A673 (cell line): Measurements from ENCODE around the gene ITPKB. TPM values are rescaled to one million over a fixed set of nuclear protein-coding genes. Genes with fewer than 3 reads are reported as not detected.

Experiments
- BruUV-seq: library from RNA; stranded (reverse); fragments of 400-500 nt; replicated peaks from 2 replicates; lab custom pipeline; 2021; lab: Mats Ljungman, UMichigan
- CTCF ChIA-PET: fragments of 300-600 bp; sonication (Branson Sonifier 250); formaldehyde crosslinking; loops from one replicate; lab custom pipeline; 2022; ENCODE audit warnings: antibody characterized with exemption; lab: Charles Lee
- POLR2A ChIA-PET: fragments of 300-600 bp; sonication (Branson Sonifier 250); formaldehyde crosslinking; loops from one replicate; lab custom pipeline; 2022; ENCODE audit warnings: antibody characterized with exemption; ENCODE audit not compliant: low non-redundant PET; lab: Charles Lee
- DNase-seq: peaks from one replicate; pipeline ENCODE4 v3.0.0-alpha.2; 2015; ENCODE audit warnings: low spot score
- H3K27ac ChIP-seq: fragments of 200-600 bp; sonication (generic); 2 replicates; pipeline ENCODE4 v1.5.1; 2016; ENCODE audit warnings: mixed run types, low read depth, mild to moderate bottlenecking, mixed read lengths, antibody characterized with exemption, low read length; ENCODE audit not compliant: poor library complexity, severe bottlenecking
- H3K27me3 ChIP-seq: fragments of 200-600 bp; sonication (generic); replicated peaks from 2 replicates; pipeline ENCODE4 v1.6.1; 2017; ENCODE audit warnings: mixed run types, low read depth, mild to moderate bottlenecking, mixed read lengths, antibody characterized with exemption, low read length; ENCODE audit not compliant: insufficient read depth, poor library complexity
- H3K36me3 ChIP-seq: fragments of 200-600 bp; sonication (generic); 2 replicates; pipeline ENCODE4 v1.6.1; 2016; ENCODE audit warnings: mixed run types, mild to moderate bottlenecking, mixed read lengths, antibody characterized with exemption, low read length; ENCODE audit not compliant: insufficient read depth, poor library complexity, severe bottlenecking
- H3K4me1 ChIP-seq: fragments of 200-600 bp; sonication (generic); 2 replicates; pipeline ENCODE4 v1.6.1; 2017; ENCODE audit warnings: mixed run types, mild to moderate bottlenecking, mixed read lengths, antibody characterized with exemption, low read length; ENCODE audit not compliant: insufficient read depth, poor library complexity, severe bottlenecking
- H3K4me3 ChIP-seq: fragments of 200-600 bp; sonication (generic); 2 replicates; pipeline ENCODE4 v1.5.1; 2016; ENCODE audit warnings: low read depth, mixed run types, mild to moderate bottlenecking, mixed read lengths, low read length; ENCODE audit not compliant: poor library complexity, severe bottlenecking
- H3K9me3 ChIP-seq: fragments of 200-600 bp; sonication (generic); 2 replicates; pipeline ENCODE4 v1.6.1; 2016; ENCODE audit warnings: mixed run types, low read depth, mild to moderate bottlenecking, mixed read lengths, antibody characterized with exemption, low read length; ENCODE audit not compliant: poor library complexity, severe bottlenecking
- CTCF ChIP-seq: fragments of 300-800, 200-600 bp; sonication (generic); conservative IDR thresholded peaks from 2 replicates; pipeline ENCODE4 v1.5.1; 2017; ENCODE audit warnings: low read depth, mild to moderate bottlenecking, antibody characterized with exemption, low read length, moderate library complexity, mixed read lengths
- EZH2 ChIP-seq: fragments of 200-600 bp; sonication (generic); IDR thresholded peaks from 2 replicates; pipeline ENCODE4 v1.6.1; 2017; ENCODE audit warnings: borderline replicate concordance, low read depth, mild to moderate bottlenecking, mixed read lengths, antibody characterized with exemption, low read length; ENCODE audit not compliant: poor library complexity, severe bottlenecking
- intact Hi-C: fragments of 100-400 bp; cut with micrococcal nuclease; formaldehyde crosslinking; loops from one replicate; pipeline ENCODE4 v1.10.0; 2022; ENCODE audit not compliant: unreplicated experiment
- total RNA-seq: library from RNA; stranded (reverse); gene quantifications from 2 replicates; pipeline ENCODE4 v1.2.3, GENCODE V29; 2021

The ITPKB gene
- total RNA-seq, 1 experiment from 2014 or later = 14.1 TPM

- Histone ChIP-seq H3K36me3 (no peaks in the 10 kb centered on the region), H3K27me3 (no peaks in the 10 kb centered on the region), H3K9me3 (no peaks in the 10 kb centered on the region), H3K4me1 (peaks cover 21% of the 10 kb centered on the region), H3K27ac (no peak overlapping the region), H3K4me3 (no peak overlapping the region)
- BruUV-seq = no TSS peak
- CTCF ChIA-PET = interaction anchor here (1.0 kb wide), 1 partner anchor 139 kb away, joined by 3 read pairs; no protein-coding TSS in a partner anchor
- DNase-seq = no peak
- intact Hi-C loops = no loop called here
- POLR2A ChIA-PET = no interaction called here
- TF ChIP-seq EZH2 = no peak
- TF ChIP-seq CTCF = no peak
Observed at GRCh38 chr1:226688808-226689207, 50.3 kb downstream of the ITPKB start.

DNA sequence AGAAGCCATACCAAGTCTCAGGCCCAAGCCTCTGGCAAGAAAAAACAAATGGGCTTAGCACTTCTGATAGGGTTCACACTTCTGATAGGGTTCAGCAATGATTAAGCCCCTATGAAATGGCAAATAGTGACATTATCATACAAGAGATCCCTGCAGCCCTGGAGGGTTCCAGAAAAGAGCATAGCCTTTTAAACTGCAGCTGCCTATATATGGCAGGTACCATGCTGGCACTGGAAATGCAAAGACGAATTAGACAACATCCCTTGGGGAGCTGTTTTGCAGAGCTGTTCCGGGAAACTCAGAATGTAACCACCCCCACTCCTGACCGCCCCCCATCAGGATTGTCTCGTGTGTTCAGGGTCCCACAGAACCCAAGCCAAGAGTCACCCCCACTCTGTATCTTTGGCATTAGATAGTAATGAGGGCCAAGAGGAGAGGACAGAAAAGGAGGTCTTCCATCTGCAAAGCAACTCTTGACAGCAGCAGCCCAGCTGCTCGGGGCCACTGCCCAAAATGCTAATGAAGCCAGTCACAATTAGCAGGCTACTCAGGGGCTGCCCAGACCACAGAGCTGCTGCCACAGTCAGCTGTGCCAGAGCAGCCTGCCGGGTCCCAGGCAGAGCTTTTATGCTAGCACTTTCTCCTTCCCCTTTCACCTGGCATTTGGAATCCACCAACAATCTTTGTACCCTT lies 50.9 kb downstream of the ITPKB start:
- peaks cover 21% of the 10 kb centered on the region for H3K4me1 ChIP-seq
- ChIA-PET POLR2A (no interaction called here), CTCF (interaction anchor here (1.0 kb wide), 1 partner anchor 140 kb away, joined by 3 read pairs; no protein-coding TSS in a partner anchor)
- no peak overlapping the region for H3K27ac ChIP-seq
- no peaks in the 10 kb centered on the region for H3K9me3 ChIP-seq
- H3K4me3 ChIP-seq = no peak overlapping the region
- intact Hi-C loops = no loop called here
- no peaks in the 10 kb centered on the region for H3K27me3 ChIP-seq
- no peaks in the 10 kb centered on the region for H3K36me3 ChIP-seq
- DNase-seq = no peak
- TF ChIP-seq EZH2 = no peak
- no peak for TF ChIP-seq CTCF
- BruUV-seq = no TSS peak

- intact Hi-C loops = no loop called here
- ChIA-PET CTCF (no interaction called here), POLR2A (no interaction called here)
- H3K27ac ChIP-seq = no peak overlapping the region
- no peaks in the 10 kb centered on the region for H3K36me3 ChIP-seq
- no TSS peak for BruUV-seq
- peaks cover 21% of the 10 kb centered on the region for H3K4me1 ChIP-seq
- TF ChIP-seq CTCF (no peak), EZH2 (no peak)
- H3K27me3 ChIP-seq = no peaks in the 10 kb centered on the region
- no peaks in the 10 kb centered on the region for H3K9me3 ChIP-seq
- DNase-seq = no peak
- no peak overlapping the region for H3K4me3 ChIP-seq
Observed at GRCh38 chr1:226687426-226687825, 51.7 kb downstream of the ITPKB start.
